SK-N-SH (cell line): ENCODE measurements around the gene TSPAN31. TPM values are rescaled to one million over a fixed set of nuclear protein-coding genes. Genes with fewer than 3 reads are reported as not detected.

ENCODE experiments used
- CTCF ChIP-seq: fragments of 200-600 bp; sonication (generic); IDR thresholded peaks from 2 replicates; pipeline ENCODE4 v1.6.1; 2017; ENCODE audit warnings: antibody characterized with exemption, mild to moderate bottlenecking, moderate library complexity
- ELF1 ChIP-seq: IDR thresholded peaks from 2 replicates; pipeline ENCODE4 v1.4.0; 2012
- EZH2phosphoT487 ChIP-seq: fragments of 200-600 bp; sonication (generic); IDR thresholded peaks from 2 replicates; pipeline ENCODE4 v1.6.1; 2017; ENCODE audit warnings: low read depth, mixed run types, mild to moderate bottlenecking, antibody characterized with exemption, moderate library complexity, borderline replicate concordance
- FOSL2 ChIP-seq: IDR thresholded peaks from 2 replicates; pipeline ENCODE4 v1.4.0; 2012; ENCODE audit warnings: low read depth, mild to moderate bottlenecking, moderate library complexity, borderline replicate concordance
- FOXJ3 ChIP-seq: sonication (generic); formaldehyde crosslinking; IDR thresholded peaks from 2 replicates; pipeline ENCODE4 v1.5.1; 2020; ENCODE audit warnings: mild to moderate bottlenecking, missing genetic modification reagents
- FOXM1 ChIP-seq: IDR thresholded peaks from 2 replicates; pipeline ENCODE4 v1.4.0; 2012; ENCODE audit warnings: low read depth, mild to moderate bottlenecking
- GABPA ChIP-seq: IDR thresholded peaks from 2 replicates; pipeline ENCODE4 v1.4.0; 2012; ENCODE audit warnings: low read depth, mild to moderate bottlenecking
- GATA2 ChIP-seq: sonication (generic); formaldehyde crosslinking; IDR thresholded peaks from 2 replicates; pipeline ENCODE4 v1.5.0; 2020; ENCODE audit warnings: mild to moderate bottlenecking, missing genetic modification reagents
- JUND ChIP-seq: IDR thresholded peaks from 2 replicates; pipeline ENCODE4 v1.4.0; 2012
- MEF2A ChIP-seq: IDR thresholded peaks from 2 replicates; pipeline ENCODE4 v1.4.0; 2012; ENCODE audit warnings: low read depth, borderline replicate concordance
- MXI1 ChIP-seq: IDR thresholded peaks from 2 replicates; pipeline ENCODE4 v1.6.1; 2012; ENCODE audit warnings: mild to moderate bottlenecking, low read depth, low read length, improper control_type of control experiment
- NFIC ChIP-seq: IDR thresholded peaks from 2 replicates; pipeline ENCODE4 v1.4.0; 2012; ENCODE audit warnings: borderline replicate concordance
- POLR2AphosphoS5 ChIP-seq: IDR thresholded peaks from 2 replicates; pipeline ENCODE4 v1.6.1; 2012; ENCODE audit warnings: low read depth, low read length
- RAD21 ChIP-seq: IDR thresholded peaks from 2 replicates; pipeline ENCODE4 v1.6.1; 2012; ENCODE audit warnings: mild to moderate bottlenecking, low read length
- RCOR1 ChIP-seq: fragments of 150-350 bp; IDR thresholded peaks from 2 replicates; pipeline ENCODE4 v1.6.1; 2017; ENCODE audit warnings: antibody characterized with exemption, low read length
- REST ChIP-seq: IDR thresholded peaks from 2 replicates; pipeline ENCODE4 v1.6.1; 2012; ENCODE audit warnings: mild to moderate bottlenecking, low read depth, low read length, moderate library complexity
- SIN3A ChIP-seq: IDR thresholded peaks from 2 replicates; pipeline ENCODE4 v1.6.1; 2012; ENCODE audit warnings: low read depth, mild to moderate bottlenecking, low read length, moderate library complexity, borderline replicate concordance
- SMC3 ChIP-seq: IDR thresholded peaks from 2 replicates; pipeline ENCODE4 v1.6.1; 2012; ENCODE audit warnings: low read depth, low read length, improper control_type of control experiment
- TAF1 ChIP-seq: IDR thresholded peaks from 2 replicates; pipeline ENCODE4 v1.6.1; 2012; ENCODE audit warnings: low read depth, mild to moderate bottlenecking, low read length, moderate library complexity, borderline replicate concordance
- TCF12 ChIP-seq: IDR thresholded peaks from 2 replicates; pipeline ENCODE4 v1.4.0; 2012
- TEAD4 ChIP-seq: IDR thresholded peaks from 2 replicates; pipeline ENCODE4 v1.4.0; 2012; ENCODE audit warnings: mild to moderate bottlenecking, borderline replicate concordance; ENCODE audit not compliant: insufficient read depth
- polyA plus RNA-seq, 3 experiments: library from polyadenylated mRNA; depleted of rRNA; stranded (reverse); fragments of >200 nt; gene quantifications; 2 replicates each; pipeline ENCODE4 v1.2.3, GENCODE V29; 2012
- TF ChIP-seq, protein P1 (sequence below): IDR thresholded peaks from 2 replicates; pipeline ENCODE4 v1.4.0; 2012; ENCODE audit warnings: low read depth, borderline replicate concordance
- TF ChIP-seq, protein P2 (sequence below): fragments of 150-350 bp; IDR thresholded peaks from 2 replicates; pipeline ENCODE4 v1.6.1; 2016; ENCODE audit warnings: mild to moderate bottlenecking, low read depth, low read length
- TF ChIP-seq, protein P3 (sequence below): fragments of 150-350 bp; IDR thresholded peaks from 2 replicates; pipeline ENCODE4 v1.6.1; 2017; ENCODE audit warnings: antibody characterized with exemption, low read length, low read depth, borderline replicate concordance
- TF ChIP-seq, protein P4 (sequence below): IDR thresholded peaks from 2 replicates; pipeline ENCODE4; 2012

Gene TSPAN31
- polyA plus RNA-seq, 1 of the 3 experiments (the other 2 are of a cell fraction) = 36.8 TPM

GRCh38 chr12:57726151-57726883 lies 18.5 kb upstream of the TSPAN31 start (continued):
- TF ChIP-seq REST (0 out of 2 replicates have a peak, but pooled peaks have one; percentile 17), SMC3 (peak; percentile 28; the same call in 1 of the 2 replicates), FOXM1 (no peak), NFIC (no peak), JUND (no peak), TCF12 (no peak), POLR2AphosphoS5 (peak; percentile 44), MXI1 (peak; percentile 71), GATA2 (no peak), FOXJ3 (no peak), GABPA (0 out of 2 replicates have a peak, but pooled peaks have one; percentile 30), ELF1 (peak; percentile 30; the same call in 1 of the 2 replicates), FOSL2 (no peak), RCOR1 (no peak), TEAD4 (no peak), SIN3A (peak; percentile 28; the same call in 1 of the 2 replicates), TAF1 (peak; percentile 50; the same call in 1 of the 2 replicates), MEF2A (no peak), EZH2phosphoT487 (no peak), CTCF (peak; percentile 86), RAD21 (peak; percentile 56)
- TF ChIP-seq, protein P1, sequence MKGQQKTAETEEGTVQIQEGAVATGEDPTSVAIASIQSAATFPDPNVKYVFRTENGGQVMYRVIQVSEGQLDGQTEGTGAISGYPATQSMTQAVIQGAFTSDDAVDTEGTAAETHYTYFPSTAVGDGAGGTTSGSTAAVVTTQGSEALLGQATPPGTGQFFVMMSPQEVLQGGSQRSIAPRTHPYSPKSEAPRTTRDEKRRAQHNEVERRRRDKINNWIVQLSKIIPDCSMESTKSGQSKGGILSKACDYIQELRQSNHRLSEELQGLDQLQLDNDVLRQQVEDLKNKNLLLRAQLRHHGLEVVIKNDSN = peak; percentile 44; the same call in 1 of the 2 replicates
- TF ChIP-seq, protein P2, sequence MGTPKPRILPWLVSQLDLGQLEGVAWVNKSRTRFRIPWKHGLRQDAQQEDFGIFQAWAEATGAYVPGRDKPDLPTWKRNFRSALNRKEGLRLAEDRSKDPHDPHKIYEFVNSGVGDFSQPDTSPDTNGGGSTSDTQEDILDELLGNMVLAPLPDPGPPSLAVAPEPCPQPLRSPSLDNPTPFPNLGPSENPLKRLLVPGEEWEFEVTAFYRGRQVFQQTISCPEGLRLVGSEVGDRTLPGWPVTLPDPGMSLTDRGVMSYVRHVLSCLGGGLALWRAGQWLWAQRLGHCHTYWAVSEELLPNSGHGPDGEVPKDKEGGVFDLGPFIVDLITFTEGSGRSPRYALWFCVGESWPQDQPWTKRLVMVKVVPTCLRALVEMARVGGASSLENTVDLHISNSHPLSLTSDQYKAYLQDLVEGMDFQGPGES = no peak
- TF ChIP-seq, protein P3, sequence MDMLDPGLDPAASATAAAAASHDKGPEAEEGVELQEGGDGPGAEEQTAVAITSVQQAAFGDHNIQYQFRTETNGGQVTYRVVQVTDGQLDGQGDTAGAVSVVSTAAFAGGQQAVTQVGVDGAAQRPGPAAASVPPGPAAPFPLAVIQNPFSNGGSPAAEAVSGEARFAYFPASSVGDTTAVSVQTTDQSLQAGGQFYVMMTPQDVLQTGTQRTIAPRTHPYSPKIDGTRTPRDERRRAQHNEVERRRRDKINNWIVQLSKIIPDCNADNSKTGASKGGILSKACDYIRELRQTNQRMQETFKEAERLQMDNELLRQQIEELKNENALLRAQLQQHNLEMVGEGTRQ = no peak
- TF ChIP-seq, protein P4, sequence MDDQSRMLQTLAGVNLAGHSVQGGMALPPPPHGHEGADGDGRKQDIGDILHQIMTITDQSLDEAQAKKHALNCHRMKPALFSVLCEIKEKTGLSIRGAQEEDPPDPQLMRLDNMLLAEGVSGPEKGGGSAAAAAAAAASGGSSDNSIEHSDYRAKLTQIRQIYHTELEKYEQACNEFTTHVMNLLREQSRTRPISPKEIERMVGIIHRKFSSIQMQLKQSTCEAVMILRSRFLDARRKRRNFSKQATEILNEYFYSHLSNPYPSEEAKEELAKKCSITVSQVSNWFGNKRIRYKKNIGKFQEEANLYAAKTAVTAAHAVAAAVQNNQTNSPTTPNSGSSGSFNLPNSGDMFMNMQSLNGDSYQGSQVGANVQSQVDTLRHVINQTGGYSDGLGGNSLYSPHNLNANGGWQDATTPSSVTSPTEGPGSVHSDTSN = no peak
